GM19035 (cell line): ENCODE measurements around the gene PTEN.
"Not testable (repeated sequence)": the region's sequence is repeated elsewhere in the genome, so short reads cannot be mapped to it uniquely, and the experiment has no call there.

Experiments used
- ATAC-seq: cut with Tn5 transposase; IDR thresholded peaks from one replicate; pipeline ENCODE4 v1.9.1; 2021; ENCODE audit not compliant: unreplicated experiment

The PTEN gene

DNA sequence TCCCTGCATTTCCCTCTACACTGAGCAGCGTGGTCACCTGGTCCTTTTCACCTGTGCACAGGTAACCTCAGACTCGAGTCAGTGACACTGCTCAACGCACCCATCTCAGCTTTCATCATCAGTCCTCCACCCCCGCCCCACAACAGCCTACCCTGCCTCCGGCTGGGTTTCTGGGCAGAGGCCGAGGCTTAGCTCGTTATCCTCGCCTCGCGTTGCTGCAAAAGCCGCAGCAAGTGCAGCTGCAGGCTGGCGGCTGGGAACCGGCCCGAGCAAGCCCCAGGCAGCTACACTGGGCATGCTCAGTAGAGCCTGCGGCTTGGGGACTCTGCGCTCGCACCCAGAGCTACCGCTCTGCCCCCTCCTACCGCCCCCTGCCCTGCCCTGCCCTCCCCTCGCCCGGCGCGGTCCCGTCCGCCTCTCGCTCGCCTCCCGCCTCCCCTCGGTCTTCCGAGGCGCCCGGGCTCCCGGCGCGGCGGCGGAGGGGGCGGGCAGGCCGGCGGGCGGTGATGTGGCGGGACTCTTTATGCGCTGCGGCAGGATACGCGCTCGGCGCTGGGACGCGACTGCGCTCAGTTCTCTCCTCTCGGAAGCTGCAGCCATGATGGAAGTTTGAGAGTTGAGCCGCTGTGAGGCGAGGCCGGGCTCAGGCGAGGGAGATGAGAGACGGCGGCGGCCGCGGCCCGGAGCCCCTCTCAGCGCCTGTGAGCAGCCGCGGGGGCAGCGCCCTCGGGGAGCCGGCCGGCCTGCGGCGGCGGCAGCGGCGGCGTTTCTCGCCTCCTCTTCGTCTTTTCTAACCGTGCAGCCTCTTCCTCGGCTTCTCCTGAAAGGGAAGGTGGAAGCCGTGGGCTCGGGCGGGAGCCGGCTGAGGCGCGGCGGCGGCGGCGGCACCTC is at the start of gene PTEN, which contains the start of gene KLLN:
Gene PTEN (plus strand): TSS at position 573 of the 891 bp plus-strand sequence. CDS start 845 bp downstream, outside the sequence.
Gene KLLN (minus strand): TSS at position 481 of the 891 bp plus-strand sequence. CDS start 1,046 bp downstream, outside the sequence.
- ATAC-seq = peak; percentile 36

- no peak for ATAC-seq
Observed at GRCh38 chr10:87816163-87816897, 47.1 kb upstream of the PTEN start.

- ATAC-seq = no peak
Observed at GRCh38 chr10:87816898-87817608, 46.4 kb upstream of the PTEN start.

DNA sequence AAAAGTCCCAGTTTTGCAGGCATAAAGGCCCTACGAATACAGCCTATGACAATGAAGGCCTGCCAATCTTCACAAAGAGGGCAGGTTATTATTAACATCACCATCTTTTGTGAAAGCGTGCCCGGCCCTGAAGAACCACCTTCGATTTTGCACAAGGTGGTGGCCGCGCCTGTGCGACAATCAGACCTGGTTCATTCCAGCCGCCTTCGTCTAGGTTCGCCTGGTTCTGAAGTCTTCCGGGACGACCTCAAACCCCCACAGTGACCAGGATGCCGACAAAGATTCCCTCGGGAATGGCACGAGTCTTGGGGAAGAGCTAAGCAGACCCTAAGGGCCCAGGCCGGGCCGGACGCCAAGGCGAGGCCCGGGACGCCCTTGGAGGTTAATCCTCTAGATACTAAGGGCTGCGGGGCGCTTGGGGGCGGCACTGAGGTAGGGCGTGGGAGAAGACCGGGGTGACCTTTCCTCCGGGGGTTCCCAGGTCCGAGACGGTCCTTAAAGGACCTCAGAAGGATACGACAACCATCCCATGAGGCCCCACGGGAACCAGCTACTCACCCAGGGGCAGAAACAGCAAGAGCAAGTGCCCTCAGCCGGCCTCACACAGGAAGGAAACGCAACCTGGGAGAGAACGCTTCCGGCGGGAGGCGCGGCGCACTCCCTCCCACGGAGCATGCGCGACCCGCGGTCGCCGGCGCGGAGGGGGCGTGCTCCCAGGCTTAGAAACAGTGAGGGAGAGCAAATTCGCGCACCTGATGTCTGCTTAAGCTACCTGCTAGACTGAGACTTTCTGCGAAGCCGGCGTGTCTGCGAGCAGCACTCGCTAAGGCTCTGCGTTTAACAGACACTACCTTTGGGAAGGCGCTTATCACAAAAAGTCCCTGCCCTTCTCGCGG is 45.6 kb upstream of the PTEN start, which contains the start of gene ATAD1:
Gene ATAD1 (minus strand): TSS at position 618 of the 896 bp plus-strand sequence. CDS start 3,627 bp downstream, outside the sequence.
- ATAC-seq = peak; percentile 74

GRCh38 chr10:87818505-87819288 is 44.7 kb upstream of the PTEN start:
- ATAC-seq = peak; percentile 53

GRCh38 chr10:87819289-87819585 is 44.2 kb upstream of the PTEN start:
- ATAC-seq = no peak

- ATAC-seq = no peak
Observed at GRCh38 chr10:87826653-87827052, 36.8 kb upstream of the PTEN start.

DNA sequence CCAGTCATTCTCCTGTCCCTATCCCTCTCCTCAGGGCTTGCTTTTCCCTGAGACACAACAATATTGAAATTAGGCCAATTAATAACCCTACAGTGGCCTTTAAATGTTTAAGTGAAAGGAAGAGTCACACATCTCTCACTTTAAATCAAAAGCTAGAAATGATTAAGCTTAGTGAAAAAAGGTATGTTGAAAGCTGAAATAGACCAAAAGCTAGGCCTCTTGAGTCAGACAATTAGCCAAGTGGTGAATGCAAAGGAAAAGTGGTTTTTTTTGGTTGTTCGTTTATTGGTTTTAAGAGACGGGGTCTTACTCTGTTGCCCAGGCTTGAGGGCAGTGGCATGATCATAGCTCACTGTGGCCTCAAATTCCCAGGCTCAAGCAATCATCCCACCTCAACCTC is 35.7 kb upstream of the PTEN start:
- ATAC-seq = no peak

DNA sequence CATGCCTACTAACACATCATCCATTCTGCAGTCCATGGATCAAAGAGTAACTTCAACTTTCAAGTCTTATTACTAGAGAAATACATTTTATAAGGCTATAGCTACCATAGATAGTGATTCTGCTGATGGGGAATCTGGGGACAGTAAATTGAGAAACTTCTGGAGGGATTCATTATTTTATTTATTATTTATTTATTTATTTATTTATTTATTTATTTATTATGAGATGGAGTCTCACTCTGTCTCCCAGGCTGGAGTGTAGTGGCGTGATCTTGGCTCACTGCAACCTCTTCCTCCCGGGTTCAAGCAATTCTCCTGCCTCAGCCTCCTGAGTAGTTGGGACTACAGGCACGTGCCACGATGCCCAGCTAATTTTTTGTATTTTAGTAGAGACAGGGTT is 34.4 kb upstream of the PTEN start:
- not testable (repeated sequence) for ATAC-seq

DNA sequence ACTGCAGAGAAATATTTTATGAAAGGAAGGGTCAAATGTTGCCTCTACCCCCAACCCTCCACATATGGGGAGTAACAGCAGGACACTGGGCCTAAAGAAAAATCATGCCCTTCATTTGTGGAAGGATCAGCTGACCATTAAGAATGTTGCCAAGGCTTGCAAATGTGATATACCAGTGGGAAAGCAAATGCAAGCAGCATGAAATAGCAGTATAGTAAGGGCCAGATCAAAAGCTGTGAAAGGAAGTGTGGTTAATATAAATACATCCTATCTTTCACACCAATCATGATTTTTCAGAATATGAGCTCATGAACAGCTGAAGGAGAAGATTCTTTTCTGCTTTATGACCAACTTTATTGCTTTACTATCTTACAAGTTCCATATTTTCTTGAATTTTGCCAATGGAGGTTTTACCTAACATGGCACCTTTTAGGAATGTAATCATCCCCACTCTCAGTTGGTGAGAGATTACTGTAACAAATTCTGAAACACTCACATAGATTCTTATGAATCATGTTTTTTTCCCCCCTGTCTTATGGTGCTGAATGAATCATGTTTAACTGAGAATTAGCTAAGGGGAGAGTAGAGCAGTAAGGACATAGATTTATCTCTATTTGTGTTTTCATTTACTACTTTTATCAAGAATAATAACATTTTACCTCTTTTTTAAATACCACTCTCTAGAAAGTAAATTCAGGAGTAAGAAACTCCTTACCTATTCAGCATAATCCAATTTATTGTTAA is 33.3 kb upstream of the PTEN start:
- no peak for ATAC-seq

DNA sequence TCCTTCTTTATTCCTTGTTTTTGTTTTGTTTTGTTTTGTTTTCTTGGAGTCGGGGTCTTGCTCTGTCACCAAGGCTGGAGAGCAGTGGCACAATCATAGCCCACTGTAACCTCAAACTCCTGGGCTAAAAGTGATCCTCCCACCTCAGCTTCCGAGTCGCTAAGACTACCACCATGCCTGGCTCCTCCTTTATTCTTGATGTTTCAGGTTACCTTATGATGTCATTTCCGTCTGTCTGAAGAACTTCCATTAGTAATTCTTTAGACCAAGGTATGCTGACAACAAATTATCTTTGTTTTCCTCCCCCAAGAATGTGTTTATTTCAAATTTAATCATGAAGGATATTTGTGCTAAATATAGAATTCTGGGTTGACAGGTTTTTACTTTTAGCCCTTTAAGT is 27.3 kb upstream of the PTEN start:
- no peak for ATAC-seq

DNA sequence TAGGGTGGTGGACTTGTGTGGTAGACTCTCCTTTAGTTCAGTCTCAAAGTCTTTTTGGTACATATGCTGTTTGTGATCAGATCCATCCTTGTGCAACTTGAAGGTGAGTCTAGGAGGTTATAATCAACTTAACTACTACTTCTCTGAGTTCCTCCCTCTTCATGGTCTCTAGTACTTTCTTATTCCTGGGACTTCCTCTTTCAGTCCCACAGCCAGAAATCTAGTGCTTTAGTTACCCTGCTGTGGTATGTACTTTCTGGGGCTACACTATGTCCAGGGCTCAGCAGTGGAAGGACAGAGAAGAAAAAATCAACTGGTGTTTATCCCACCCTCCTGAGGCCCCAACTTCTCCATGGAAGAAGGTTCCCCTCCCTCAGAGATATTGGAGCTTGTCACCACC is 26.0 kb upstream of the PTEN start:
- ATAC-seq = no peak

- no peak for ATAC-seq
Observed at GRCh38 chr10:87838650-87839049, 24.8 kb upstream of the PTEN start.

DNA sequence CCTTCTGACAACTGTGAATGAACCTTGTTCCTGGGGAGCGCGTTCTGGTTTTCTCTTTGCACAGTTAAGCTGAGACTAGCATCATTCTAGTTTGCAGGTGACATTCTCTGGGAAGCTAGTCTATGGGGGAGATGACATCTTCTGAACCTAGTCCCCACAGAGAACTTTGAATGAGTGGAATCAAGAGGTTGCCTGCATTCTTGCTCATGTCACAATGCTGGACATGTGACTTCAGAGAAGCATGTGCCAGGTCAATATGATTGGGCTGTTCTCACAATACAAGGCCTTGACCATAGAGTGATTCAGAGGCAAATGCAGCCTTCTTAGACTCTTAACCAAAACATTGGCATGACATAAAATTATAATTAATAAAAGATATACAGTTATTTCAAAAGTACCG is 22.2 kb upstream of the PTEN start:
- no peak for ATAC-seq

- no peak for ATAC-seq
Observed at GRCh38 chr10:87842220-87842641, 21.2 kb upstream of the PTEN start.

GRCh38 chr10:87842776-87843497 is 20.5 kb upstream of the PTEN start:
- no peak for ATAC-seq

DNA sequence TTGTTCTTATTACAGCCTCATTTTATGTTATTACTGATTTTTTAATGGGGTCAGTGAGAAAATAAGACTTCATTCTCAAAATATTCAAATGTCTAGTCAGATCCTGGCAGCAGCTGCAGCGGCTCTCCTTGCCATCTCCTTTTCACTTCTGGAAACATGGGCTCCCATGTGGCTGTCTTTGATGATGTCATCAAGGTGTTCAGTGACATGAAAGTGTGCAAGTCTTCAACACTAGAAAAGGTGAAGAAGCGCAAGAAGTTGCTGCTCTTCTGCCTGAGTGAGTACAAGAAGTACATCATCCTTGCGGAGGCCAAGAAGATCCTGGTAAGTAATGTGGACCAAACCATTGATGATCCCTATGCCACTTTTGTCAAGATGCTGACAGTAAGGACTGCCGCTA is 19.7 kb upstream of the PTEN start:
- ATAC-seq = no peak
